ENCODE data around the gene GPR75.

The GPR75 gene

GRCh38 chr2:53811601-53812000 is 48.2 kb downstream of the GPR75 start:
- H3K27ac ChIP-seq, result no peak overlapping the region
- TF ChIP-seq ZFX (IDR thresholded peaks at IDR 0.05) (no peak), CTCF (conservative IDR thresholded peaks at IDR 0.05) (no peak)

Measured in C4-2B (cell line).